DMS153 treated with DMSO at 0.1 percent for 48 hours (cell line): ENCODE measurements around the gene BRME1.
"Not testable (repeated sequence)": the region's sequence is repeated elsewhere in the genome, so short reads cannot be mapped to it uniquely, and the experiment has no call there.

Experiments
- DNase-seq: peaks from one replicate; lab custom pipeline; 2025; ENCODE audit not compliant: unreplicated experiment; lab: John Stamatoyannopoulos, UW

Gene BRME1

GRCh38 chr19:13926715-13927114, 20.8 kb upstream of the BRME1 start:
- no peak for DNase-seq

GRCh38 chr19:13926010-13926409, 20.1 kb upstream of the BRME1 start:
- DNase-seq: no peak

GRCh38 chr19:13923194-13923987, 17.5 kb upstream of the BRME1 start:
- no peak for DNase-seq

DNA sequence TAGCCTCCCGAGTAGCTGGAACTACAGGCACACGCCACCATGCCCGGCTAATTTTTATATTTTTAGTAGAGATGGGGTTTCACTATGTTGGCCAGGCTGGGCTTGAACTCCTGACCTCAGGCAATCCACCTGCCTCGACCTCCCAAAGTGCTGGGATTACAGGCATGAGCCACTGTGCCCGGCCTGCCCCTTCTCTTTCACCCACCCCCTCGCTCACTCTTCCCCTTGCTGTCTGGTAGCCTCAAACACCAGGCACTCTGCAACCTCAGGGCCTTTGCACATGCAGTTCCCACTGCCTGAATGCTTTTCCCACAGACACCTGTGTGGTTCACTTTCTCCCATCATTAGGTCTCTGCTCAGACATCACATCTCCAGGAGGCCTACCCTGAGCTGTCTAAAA, 16.2 kb upstream of the BRME1 start:
- DNase-seq: not testable (repeated sequence)

- DNase-seq: no peak
These were observed 15.2 kb upstream of the BRME1 start for GRCh38 chr19:13920940-13921747.

DNA sequence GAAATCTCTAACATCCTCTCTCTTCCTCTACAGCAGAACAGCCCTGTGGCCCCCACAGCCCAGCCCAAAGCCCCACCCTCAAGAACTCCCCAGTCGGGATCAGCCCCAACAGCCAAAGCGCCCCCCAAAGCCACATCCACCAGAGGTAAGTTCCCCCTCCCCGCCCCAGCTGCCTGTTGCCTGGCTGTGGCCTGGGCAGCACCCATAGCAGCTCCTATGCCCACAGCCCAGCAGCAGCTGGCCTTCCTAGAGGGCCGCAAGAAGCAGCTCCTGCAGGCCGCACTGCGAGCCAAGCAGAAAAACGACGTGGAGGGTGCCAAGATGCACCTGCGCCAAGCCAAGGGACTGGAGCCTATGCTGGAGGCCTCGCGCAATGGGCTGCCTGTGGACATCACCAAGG, 14.6 kb upstream of the BRME1 start:
- no peak for DNase-seq

DNA sequence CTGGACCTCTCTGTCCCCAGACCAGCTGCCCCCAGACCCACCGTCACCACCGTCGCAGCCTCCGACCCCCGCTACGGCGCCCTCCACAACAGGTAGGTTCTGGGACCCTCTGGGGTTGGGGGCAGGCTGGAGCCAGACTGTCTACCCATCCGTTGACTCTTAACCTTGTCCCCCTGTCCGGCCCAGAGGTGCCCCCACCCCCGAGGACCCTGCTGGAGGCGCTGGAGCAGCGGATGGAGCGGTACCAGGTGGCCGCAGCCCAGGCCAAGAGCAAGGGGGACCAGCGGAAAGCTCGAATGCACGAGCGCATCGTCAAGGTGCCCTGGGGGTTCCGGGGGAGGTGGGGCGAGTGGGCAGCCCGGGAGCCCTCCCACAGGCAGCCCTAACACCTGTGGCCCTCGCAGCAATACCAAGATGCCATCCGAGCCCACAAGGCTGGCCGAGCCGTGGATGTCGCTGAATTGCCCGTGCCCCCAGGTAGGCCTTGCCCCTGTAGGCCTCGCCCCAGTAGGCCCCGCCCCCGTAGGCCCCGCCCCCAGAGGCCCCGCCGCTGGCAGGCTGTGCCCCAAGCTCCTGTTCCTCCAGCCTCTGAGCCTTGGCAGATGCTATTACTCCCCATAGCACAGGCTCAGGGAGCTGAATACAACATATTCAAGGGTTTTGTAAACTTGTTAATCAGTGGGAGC, 13.0 kb upstream of the BRME1 start:
- no peak for DNase-seq

DNA sequence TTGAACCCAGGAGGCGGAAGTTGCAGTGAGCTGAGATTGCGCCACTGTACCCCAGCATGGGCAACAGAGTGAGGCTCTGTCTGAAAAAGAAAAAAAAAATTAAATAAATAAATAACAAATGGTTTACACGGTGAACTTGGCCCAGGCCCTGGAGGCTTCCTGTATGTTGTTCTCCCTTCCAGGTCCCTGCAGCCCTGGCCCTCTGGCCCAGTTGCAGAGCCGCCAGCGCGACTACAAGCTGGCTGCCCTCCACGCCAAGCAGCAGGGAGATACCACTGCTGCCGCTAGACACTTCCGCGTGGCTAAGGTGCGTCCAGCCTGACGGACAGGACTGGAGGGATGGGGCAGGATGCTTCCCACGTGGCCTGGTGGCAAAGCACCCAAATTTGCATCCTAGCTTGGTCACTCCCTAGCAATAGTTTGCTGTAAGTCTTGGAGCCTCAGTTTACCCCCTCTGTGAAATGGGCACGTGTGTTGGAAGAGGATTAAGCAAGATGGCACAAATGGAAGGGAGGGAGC, 12.0 kb upstream of the BRME1 start:
- no peak for DNase-seq

GRCh38 chr19:13914777-13915176, 8.9 kb upstream of the BRME1 start:
- no peak for DNase-seq

- DNase-seq: no peak
These were observed 7.4 kb upstream of the BRME1 start for GRCh38 chr19:13913352-13913751.

DNA sequence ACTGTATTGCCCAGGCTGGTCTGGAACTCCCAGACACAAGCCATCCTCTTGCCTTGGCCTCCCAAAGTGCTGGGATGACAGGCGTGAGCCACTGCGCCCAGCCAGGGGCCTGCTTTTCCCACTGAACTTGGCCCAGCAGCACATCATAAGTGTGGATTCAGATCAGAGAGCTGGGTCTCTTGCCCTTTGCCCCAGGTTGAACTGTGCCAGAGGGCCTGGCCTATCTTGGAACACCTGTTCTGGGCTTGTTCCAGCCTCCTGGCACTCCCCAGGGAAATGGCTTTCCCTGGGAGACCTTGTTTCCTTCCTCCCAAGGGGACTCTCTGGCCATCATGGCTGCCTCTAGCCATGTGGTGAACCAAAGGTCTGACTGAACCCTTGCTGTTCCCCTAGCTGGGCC, 3.5 kb upstream of the BRME1 start:
- DNase-seq: no peak

GRCh38 chr19:13908674-13909073, 2.8 kb upstream of the BRME1 start:
- DNase-seq: no peak

DNA sequence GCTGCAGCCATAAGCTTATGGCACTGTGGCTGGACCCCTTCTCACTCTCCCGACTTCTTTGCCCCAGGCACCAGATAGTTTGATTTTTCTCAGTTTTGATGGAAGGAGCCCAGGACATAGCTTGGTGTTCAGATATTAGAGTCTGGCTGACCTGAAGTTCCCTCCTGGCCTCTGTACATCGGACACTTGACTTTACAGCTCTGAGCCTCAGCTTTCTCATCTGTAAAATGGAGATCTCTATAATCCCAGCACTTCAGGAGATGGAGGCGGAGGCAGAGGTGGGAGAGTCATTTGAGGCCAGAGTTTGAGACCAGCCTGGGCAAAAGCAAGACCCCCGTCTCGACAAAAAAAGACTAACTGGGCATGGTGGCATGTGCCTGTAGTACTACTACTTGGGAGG, 993 bp upstream of the BRME1 start:
- no peak for DNase-seq

GRCh38 chr19:13906521-13906904, 596 bp upstream of the BRME1 start:
- DNase-seq: no peak

DNA sequence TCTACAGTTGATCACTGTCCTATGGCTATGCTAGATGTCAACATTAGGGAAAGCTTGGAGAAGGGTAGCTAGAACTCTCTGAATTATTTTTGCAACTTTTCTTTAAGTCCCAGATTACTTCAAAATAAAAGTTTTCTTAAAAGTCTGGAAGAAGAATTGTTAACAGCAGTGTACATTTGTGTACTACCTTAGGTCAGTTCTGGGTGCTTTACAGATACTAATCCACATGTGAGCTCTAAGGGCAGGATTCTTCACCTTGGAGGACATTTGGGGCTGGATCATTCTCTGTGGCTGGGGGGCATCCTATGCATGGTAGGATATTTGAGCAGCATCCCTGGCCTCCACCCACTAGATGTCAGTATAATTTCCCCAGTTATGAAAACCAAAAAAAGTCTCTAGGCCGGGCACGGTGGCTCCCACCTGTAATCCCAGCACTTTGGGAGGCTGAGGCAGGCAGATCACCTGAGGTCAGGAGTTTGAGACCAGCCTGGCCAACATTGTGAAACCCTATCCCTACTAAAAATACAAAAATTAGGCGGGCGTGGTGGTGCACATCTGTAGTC, 2.8 kb downstream of the BRME1 start:
- DNase-seq: no peak

- no peak for DNase-seq
These were observed 5.9 kb downstream of the BRME1 start for GRCh38 chr19:13899912-13900584.

DNA sequence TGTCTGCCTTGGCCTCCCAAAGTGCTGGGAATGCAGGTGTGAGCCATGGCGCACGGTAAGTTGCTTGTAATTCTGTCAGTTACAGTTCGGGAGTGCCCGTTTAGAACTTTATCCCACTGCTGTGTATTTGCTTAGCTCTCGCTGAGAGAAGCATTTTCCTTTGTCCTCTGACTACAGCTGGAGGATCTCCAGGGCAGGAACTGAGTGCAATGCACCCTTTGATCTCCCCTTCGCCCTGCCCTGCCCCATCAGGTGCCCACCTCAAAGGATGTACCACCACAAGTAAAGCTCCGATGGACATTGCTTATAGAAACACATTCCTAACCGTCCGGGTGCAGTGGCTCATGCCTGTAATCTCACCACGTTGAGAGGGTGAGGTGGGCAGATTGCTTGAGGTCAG, 6.5 kb downstream of the BRME1 start:
- no peak for DNase-seq

- no peak for DNase-seq
These were observed 9.7 kb downstream of the BRME1 start for GRCh38 chr19:13896227-13896626.

DNA sequence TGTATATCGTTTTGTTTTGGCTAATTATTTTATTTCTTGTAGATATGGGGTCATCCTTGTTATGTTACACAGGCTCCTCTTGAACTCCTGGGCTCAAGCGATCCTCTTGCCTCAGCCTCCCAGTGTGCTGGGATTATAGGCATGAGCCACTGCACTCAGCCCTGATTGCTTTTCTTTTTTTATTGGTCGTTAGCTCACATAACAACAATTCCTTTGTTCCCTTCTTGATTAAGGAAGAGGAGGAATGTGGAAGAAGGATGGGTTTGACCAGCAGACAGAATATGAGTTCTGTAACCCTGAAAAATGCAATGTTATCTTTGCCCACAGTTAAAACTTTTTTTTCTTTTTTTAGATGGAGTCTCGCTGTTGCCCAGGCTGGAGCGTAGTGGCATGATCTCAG, 11.4 kb downstream of the BRME1 start:
- no peak for DNase-seq

GRCh38 chr19:13892870-13893269, 13.0 kb downstream of the BRME1 start:
- no peak for DNase-seq

- no peak for DNase-seq
These were observed 15.8 kb downstream of the BRME1 start for GRCh38 chr19:13890136-13890535.
